ENCODE results near the gene MCM10.
"Not testable (repeated sequence)": the region's sequence is repeated elsewhere in the genome, so short reads cannot be mapped to it uniquely, and the experiment has no call there.

MCM10 gene

DNA sequence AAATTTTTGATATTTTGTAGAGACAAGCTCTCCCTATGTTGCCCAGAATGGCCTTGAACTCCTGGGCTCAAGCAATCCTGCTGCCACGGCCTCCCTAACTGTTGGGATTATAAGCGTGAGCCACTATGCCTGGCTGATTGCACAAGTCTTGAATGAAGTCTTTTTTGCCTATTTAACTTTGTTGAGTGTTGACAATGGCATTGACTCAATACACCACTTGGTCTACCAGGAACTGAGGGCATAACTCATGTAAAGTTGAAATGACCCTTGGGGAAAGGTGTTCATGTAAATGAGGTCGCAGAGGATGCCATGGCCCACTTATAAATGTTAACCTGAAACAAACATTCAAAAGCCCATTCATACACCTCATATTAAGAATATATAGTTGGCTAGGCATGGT lies 80.3 kb downstream of the MCM10 start:
- TF ChIP-seq EZH2phosphoT487 (IDR thresholded peaks at IDR 0.05; ENCODE audit: borderline replicate concordance, low read length) (no peak), CTCF (IDR thresholded peaks at IDR 0.05; ENCODE audit: low read depth, low read length, poor library complexity, severe bottlenecking) (no peak)
- Histone ChIP-seq H3K79me2 (ENCODE audit: control insufficient read depth, low read length) (no peaks in the 10 kb centered on the region), H3K4me3 (ENCODE audit: low read length) (no peak overlapping the region), H3F3A (ENCODE audit: control insufficient read depth, insufficient read depth) (no peaks in the 10 kb centered on the region), H3K36me3 (ENCODE audit: control insufficient read depth, low read length) (no peaks in the 10 kb centered on the region), H3K4me2 (ENCODE audit: low read length) (no peak overlapping the region), H3K4me1 (ENCODE audit: control insufficient read depth, low read length) (no peaks in the 10 kb centered on the region), H3K27me3 (ENCODE audit: control insufficient read depth, low read length) (no peaks in the 10 kb centered on the region), H4K20me1 (ENCODE audit: control insufficient read depth, insufficient read depth, low read depth, low read length) (no peaks in the 10 kb centered on the region), H3K9me2 (replicated peaks; ENCODE audit: control insufficient read depth, low read length) (no peaks in the 10 kb centered on the region), H3K9me3 (ENCODE audit: control insufficient read depth, insufficient read depth, low read length) (no peaks in the 10 kb centered on the region), H3K27ac (ENCODE audit: low read depth, low read length) (no peak overlapping the region)

GRCh38 chr10:13242260-13242659 lies 80.9 kb downstream of the MCM10 start:
- not testable (repeated sequence) for H3K9me2 ChIP-seq (replicated peaks; ENCODE audit: control insufficient read depth, low read length)

DNA sequence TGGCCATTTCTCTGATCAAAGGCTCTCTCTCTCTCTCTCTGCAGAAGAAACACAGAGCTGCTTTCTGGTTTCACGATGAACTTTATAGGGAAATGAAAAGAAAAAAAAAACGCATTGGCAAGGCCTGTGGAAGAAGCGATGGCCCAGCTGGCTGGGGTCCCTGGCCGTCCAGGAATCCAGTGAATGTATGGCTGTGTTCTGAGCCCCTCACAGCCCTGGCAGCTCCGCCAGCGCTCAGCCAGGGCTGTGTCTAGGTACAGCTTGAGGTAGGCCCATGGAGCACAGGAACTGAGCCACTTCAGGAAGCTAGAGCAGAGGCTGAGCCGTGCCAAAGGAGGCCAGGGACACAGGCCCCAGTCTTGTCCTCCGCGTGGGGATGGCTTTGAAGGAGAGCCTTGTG lies 85.9 kb downstream of the MCM10 start:
- no peak overlapping the region for H3K4me2 ChIP-seq (ENCODE audit: low read length)
- no peaks in the 10 kb centered on the region for H3K27me3 ChIP-seq (ENCODE audit: control insufficient read depth, low read length)
- TF ChIP-seq EZH2phosphoT487 (IDR thresholded peaks at IDR 0.05; ENCODE audit: borderline replicate concordance, low read length) (no peak), CTCF (IDR thresholded peaks at IDR 0.05; ENCODE audit: low read depth, low read length, poor library complexity, severe bottlenecking) (no peak)
- no peaks in the 10 kb centered on the region for H3K36me3 ChIP-seq (ENCODE audit: control insufficient read depth, low read length)
- peaks cover 11% of the 10 kb centered on the region for H3K4me1 ChIP-seq (ENCODE audit: control insufficient read depth, low read length)
- H3K4me3 ChIP-seq (ENCODE audit: low read length), result no peak overlapping the region
- no peaks in the 10 kb centered on the region for H3K9me3 ChIP-seq (ENCODE audit: control insufficient read depth, insufficient read depth, low read length)
- no peaks in the 10 kb centered on the region for H4K20me1 ChIP-seq (ENCODE audit: control insufficient read depth, insufficient read depth, low read depth, low read length)
- H3F3A ChIP-seq (ENCODE audit: control insufficient read depth, insufficient read depth), result no peaks in the 10 kb centered on the region
- no peak overlapping the region for H3K27ac ChIP-seq (ENCODE audit: low read depth, low read length)
- H3K9me2 ChIP-seq (replicated peaks; ENCODE audit: control insufficient read depth, low read length), result no peaks in the 10 kb centered on the region
- no peaks in the 10 kb centered on the region for H3K79me2 ChIP-seq (ENCODE audit: control insufficient read depth, low read length)

More at GRCh38 chr10:13242260-13242659, 80.9 kb downstream of the MCM10 start:
- H3K36me3 ChIP-seq (ENCODE audit: control insufficient read depth, low read length); H3K4me2 ChIP-seq (ENCODE audit: low read length); H3K4me3 ChIP-seq (ENCODE audit: low read length); H3K4me1 ChIP-seq (ENCODE audit: control insufficient read depth, low read length); H3K79me2 ChIP-seq (ENCODE audit: control insufficient read depth, low read length); H3K9me3 ChIP-seq (ENCODE audit: control insufficient read depth, insufficient read depth, low read length); H3K27ac ChIP-seq (ENCODE audit: low read depth, low read length); H3F3A ChIP-seq (ENCODE audit: control insufficient read depth, insufficient read depth); H3K27me3 ChIP-seq (ENCODE audit: control insufficient read depth, low read length); H4K20me1 ChIP-seq (ENCODE audit: control insufficient read depth, insufficient read depth, low read depth, low read length): not testable (repeated sequence)

- H4K20me1 ChIP-seq (ENCODE audit: control insufficient read depth, insufficient read depth, low read depth, low read length), result no peaks in the 10 kb centered on the region
- H3K4me1 ChIP-seq (ENCODE audit: control insufficient read depth, low read length), result peaks cover 16% of the 10 kb centered on the region
- no peaks in the 10 kb centered on the region for H3K27me3 ChIP-seq (ENCODE audit: control insufficient read depth, low read length)
- H3K9me2 ChIP-seq (replicated peaks; ENCODE audit: control insufficient read depth, low read length), result no peaks in the 10 kb centered on the region
- no peak for TF ChIP-seq CTCF (IDR thresholded peaks at IDR 0.05; ENCODE audit: low read depth, low read length, poor library complexity, severe bottlenecking)
- TF ChIP-seq EZH2phosphoT487 (IDR thresholded peaks at IDR 0.05; ENCODE audit: borderline replicate concordance, low read length), result no peak
- H3K79me2 ChIP-seq (ENCODE audit: control insufficient read depth, low read length), result no peaks in the 10 kb centered on the region
- H3K4me2 ChIP-seq (ENCODE audit: low read length), result no peak overlapping the region
- no peak overlapping the region for H3K4me3 ChIP-seq (ENCODE audit: low read length)
- no peaks in the 10 kb centered on the region for H3K9me3 ChIP-seq (ENCODE audit: control insufficient read depth, insufficient read depth, low read length)
- H3F3A ChIP-seq (ENCODE audit: control insufficient read depth, insufficient read depth), result no peaks in the 10 kb centered on the region
- H3K36me3 ChIP-seq (ENCODE audit: control insufficient read depth, low read length), result no peaks in the 10 kb centered on the region
- no peak overlapping the region for H3K27ac ChIP-seq (ENCODE audit: low read depth, low read length)
Measured at GRCh38 chr10:13247784-13248183, 86.4 kb downstream of the MCM10 start.
